Fibroblast of peridontal ligament (primary cell): ENCODE data around the gene GUF1.
A peak's percentile ranks its signal among the peaks of the same experiment; 100 is the strongest.
"Not testable (repeated sequence)": the region's sequence is repeated elsewhere in the genome, so short reads cannot be mapped to it uniquely, and the experiment has no call there.

Experiments
- DNase-seq: peaks from one replicate; pipeline ENCODE4 v3.0.0-alpha.2; 2010; ENCODE audit errors: extremely low read depth

GUF1 gene

GRCh38 chr4:44704673-44705072 lies 26.5 kb downstream of the GUF1 start:
- no peak for DNase-seq

GRCh38 chr4:44713125-44713524 lies 34.9 kb downstream of the GUF1 start:
- DNase-seq = no peak

- DNase-seq = no peak
These were observed 38.4 kb downstream of the GUF1 start for GRCh38 chr4:44716597-44716996.

- no peak for DNase-seq
These were observed 42.2 kb downstream of the GUF1 start for GRCh38 chr4:44720371-44720770.

GRCh38 chr4:44722001-44722400 lies 43.8 kb downstream of the GUF1 start:
- no peak for DNase-seq

GRCh38 chr4:44725166-44725565 lies 46.9 kb downstream of the GUF1 start:
- peak; percentile 31 for DNase-seq

GRCh38 chr4:44725726-44726037 lies 47.5 kb downstream of the GUF1 start:
- peak; percentile 37 for DNase-seq

- peak; percentile 87 for DNase-seq
These were observed 48.0 kb downstream of the GUF1 start, which contains the start of gene GNPDA2 for GRCh38 chr4:44726038-44726871. TSS of gene GNPDA2 (minus strand) at chr4:44726556. CDS start at chr4:44722207, 4,349 bp downstream.

- DNase-seq = no peak
These were observed 49.3 kb downstream of the GUF1 start for GRCh38 chr4:44727471-44727870.

GRCh38 chr4:44728694-44729093 lies 50.5 kb downstream of the GUF1 start:
- not testable (repeated sequence) for DNase-seq

- DNase-seq = no peak
These were observed 58.7 kb downstream of the GUF1 start for GRCh38 chr4:44736900-44737299.

GRCh38 chr4:44738615-44739014 lies 60.4 kb downstream of the GUF1 start:
- no peak for DNase-seq

GRCh38 chr4:44740201-44740600 lies 62.0 kb downstream of the GUF1 start:
- DNase-seq = no peak
